Measurements from ENCODE around the gene KCNJ6. TPM values are rescaled to one million over a fixed set of nuclear protein-coding genes. Genes with fewer than 3 reads are reported as not detected.
"Not testable (repeated sequence)": the region's sequence is repeated elsewhere in the genome, so short reads cannot be mapped to it uniquely, and the experiment has no call there.

Gene KCNJ6
- total and polyA plus RNA-seq, 7 donors, result under 0.01 to 0.01 TPM; not detected in 5

- peaks cover 2% of the 10 kb centered on the region for H3K4me1 ChIP-seq
- intact Hi-C loops (cut with DNase I), result no loop called here
- no peak for DNase-seq
- no peaks in the 10 kb centered on the region for H3K36me3 ChIP-seq (ENCODE audit: insufficient read depth in 1 of 2, low read depth in 1 of 2)
- ATAC-seq, result no peak
- peaks cover 0 to 40% (median 10%) of the 10 kb centered on the region in 3 donors for H3K27me3 ChIP-seq (ENCODE audit: insufficient read depth in 3 of 3, low read length in 2 of 3)
- TF ChIP-seq CTCF (IDR thresholded peaks at IDR 0.05), result no peak
- 69 to 74% (median 73%) methylated on average over 3 of the region's 3 CpGs for WGBS, 3 donors
- no peaks in the 10 kb centered on the region for H3K9me3 ChIP-seq
- H3K4me3 ChIP-seq, result no peak overlapping the region
- no peak overlapping the region for H3K27ac ChIP-seq
Observed at GRCh38 chr21:37921091-37921490, 4.8 kb upstream of the KCNJ6 start.

- H3K4me1 ChIP-seq; H3K36me3 ChIP-seq (ENCODE audit: insufficient read depth in 1 of 2, low read depth in 1 of 2); intact Hi-C loops (cut with DNase I); DNase-seq; ATAC-seq; H3K9me3 ChIP-seq; H3K4me3 ChIP-seq; H3K27ac ChIP-seq: not testable (repeated sequence)
- WGBS, 3 donors, result 61 to 66% (median 61%) methylated on average over 8 of the region's 8 CpGs
- H3K27me3 ChIP-seq (ENCODE audit: insufficient read depth in 3 of 3, low read length in 2 of 3), result peaks cover 0 to 48% (median 16%) of the 10 kb centered on the region in 3 donors
Observed at GRCh38 chr21:37920302-37920701, 4.0 kb upstream of the KCNJ6 start.

GRCh38 chr21:37917612-37918011 lies 1.4 kb upstream of the KCNJ6 start:
- no peaks in the 10 kb centered on the region for H3K36me3 ChIP-seq (ENCODE audit: insufficient read depth in 1 of 2, low read depth in 1 of 2)
- intact Hi-C loops (cut with DNase I), result no loop called here
- H3K27ac ChIP-seq, result no peak overlapping the region
- ATAC-seq (no peak), DNase-seq (no peak)
- peaks cover 0 to 73% (median 20%) of the 10 kb centered on the region in 3 donors for H3K27me3 ChIP-seq (ENCODE audit: insufficient read depth in 3 of 3, low read length in 2 of 3)
- TF ChIP-seq CTCF (IDR thresholded peaks at IDR 0.05), result no peak
- H3K9me3 ChIP-seq, result no peaks in the 10 kb centered on the region
- H3K4me1 ChIP-seq, result peaks cover 9% of the 10 kb centered on the region
- no peak overlapping the region for H3K4me3 ChIP-seq
- 61 to 74% (median 65%) methylated on average over 4 of the region's 4 CpGs for WGBS, 3 donors

GRCh38 chr21:37915941-37916309 lies 332 bp downstream of the KCNJ6 start:
- peak overlapping the region; percentile 21 for H3K4me3 ChIP-seq
- ATAC-seq, result no peak
- no peaks in the 10 kb centered on the region for H3K9me3 ChIP-seq
- no peaks in the 10 kb centered on the region for H3K36me3 ChIP-seq (ENCODE audit: insufficient read depth in 1 of 2, low read depth in 1 of 2)
- H3K4me1 ChIP-seq, result peaks cover 9% of the 10 kb centered on the region
- DNase-seq, result no peak
- intact Hi-C loops (cut with DNase I), result no loop called here
- H3K27ac ChIP-seq, result no peak overlapping the region
- peaks cover 0 to 77% (median 20%) of the 10 kb centered on the region in 3 donors for H3K27me3 ChIP-seq (ENCODE audit: insufficient read depth in 3 of 3, low read length in 2 of 3)
- no peak for TF ChIP-seq CTCF (IDR thresholded peaks at IDR 0.05)
- WGBS, 3 donors, result 1 to 2% (median 1%) methylated on average over 22 to 26 of the region's 26 CpGs

GRCh38 chr21:37915497-37915911 lies 753 bp downstream of the KCNJ6 start:
- intact Hi-C loops (cut with DNase I), result no loop called here
- Histone ChIP-seq H3K4me3 (peak overlapping the region; percentile 21), H3K9me3 (no peaks in the 10 kb centered on the region), H3K27ac (no peak overlapping the region), H3K4me1 (peaks cover 9% of the 10 kb centered on the region), H3K36me3 (ENCODE audit: insufficient read depth in 1 of 2, low read depth in 1 of 2) (no peaks in the 10 kb centered on the region), H3K27me3 (ENCODE audit: insufficient read depth in 3 of 3, low read length in 2 of 3) (peaks cover 0 to 77% (median 20%) of the 10 kb centered on the region in 3 donors)
- TF ChIP-seq CTCF (IDR thresholded peaks at IDR 0.05), result no peak
- no peak for DNase-seq
- ATAC-seq, result no peak
- 1 to 2% (median 2%) methylated on average over 28 of the region's 28 CpGs for WGBS, 3 donors
